ACC112 (cell line): ENCODE data around the gene STIL.
"Not testable (repeated sequence)": the region's sequence is repeated elsewhere in the genome, so short reads cannot be mapped to it uniquely, and the experiment has no call there.

ENCODE experiments used
- H2AFZ ChIP-seq: fragments of 200-600 bp; sonication (generic); one replicate; pipeline ENCODE4 v1.6.0; 2017; ENCODE audit warnings: antibody characterized with exemption, low read length; ENCODE audit not compliant: unreplicated experiment
- H3K27ac ChIP-seq: fragments of 200-600 bp; sonication (generic); 2 replicates; pipeline ENCODE4 v1.5.1; 2014; ENCODE audit warnings: low read depth, mild to moderate bottlenecking, antibody characterized with exemption, low read length, moderate library complexity
- H3K27me3 ChIP-seq: fragments of 200-600 bp; sonication (generic); 2 replicates; pipeline ENCODE4 v1.6.1; 2014; ENCODE audit warnings: mild to moderate bottlenecking, antibody characterized with exemption, low read length, moderate library complexity, mixed read lengths; ENCODE audit not compliant: insufficient read depth
- H3K36me3 ChIP-seq: fragments of 200-600 bp; sonication (generic); 2 replicates; pipeline ENCODE4 v1.6.1; 2016; ENCODE audit warnings: mild to moderate bottlenecking, antibody characterized with exemption, low read length, moderate library complexity, mixed read lengths; ENCODE audit not compliant: insufficient read depth
- H3K4me1 ChIP-seq: fragments of 200-600 bp; sonication (generic); one replicate; pipeline ENCODE4 v1.6.1; 2016; ENCODE audit warnings: low read length, mixed read lengths; ENCODE audit not compliant: insufficient read depth, unreplicated experiment, control insufficient read depth
- H3K4me3 ChIP-seq: fragments of 200-600 bp; sonication (generic); 2 replicates; pipeline ENCODE4 v1.5.1; 2014; ENCODE audit warnings: mild to moderate bottlenecking, low read depth, low read length
- H3K79me2 ChIP-seq: fragments of 200-600 bp; sonication (generic); one replicate; pipeline ENCODE4 v1.6.0; 2016; ENCODE audit warnings: low read length; ENCODE audit not compliant: control insufficient read depth, unreplicated experiment, insufficient read depth

The STIL gene

DNA sequence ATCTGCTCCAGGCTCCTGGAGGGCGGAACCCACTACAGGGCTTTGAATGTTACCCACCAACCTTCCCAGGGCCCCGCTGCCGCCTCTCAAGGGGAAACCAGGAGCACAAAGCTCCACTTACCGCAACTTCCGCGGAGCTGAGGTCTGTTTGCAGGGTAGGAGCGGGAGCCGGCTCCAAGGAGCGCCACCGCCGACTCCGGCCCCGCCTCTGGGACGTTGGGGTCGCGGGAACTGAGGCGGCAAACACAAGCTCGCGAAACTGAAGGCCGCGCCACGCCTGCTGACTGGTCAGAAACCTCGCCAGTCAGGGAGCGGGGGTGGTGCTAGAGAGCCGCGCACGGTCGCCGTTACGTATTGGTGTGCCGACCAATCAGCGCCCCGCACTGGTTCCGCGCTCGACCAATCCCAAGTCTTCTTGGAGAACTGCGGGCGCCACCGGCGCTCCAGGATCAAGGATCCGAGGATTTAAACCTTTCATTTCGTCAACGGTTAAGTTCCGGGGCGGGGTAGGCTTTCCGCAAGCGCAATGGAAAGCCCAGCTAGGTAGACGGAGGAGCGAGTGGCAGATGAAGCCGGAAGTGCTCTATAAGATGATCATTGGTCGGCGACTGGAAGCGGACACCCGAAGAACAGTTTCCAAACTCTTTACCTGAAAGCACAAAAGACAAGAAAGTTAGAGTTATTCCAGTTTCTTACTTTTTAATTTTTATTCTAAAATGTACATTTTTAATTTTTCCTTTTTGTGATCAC, at the start of gene STIL:
Gene STIL, minus strand, starts transcription at position 233 of the 750 bp plus-strand sequence. CDS start 3,828 bp downstream, outside the sequence.
- H3K4me3 ChIP-seq: peak within 1 kb of the TSS; percentile 91
- peaks cover 46% of the 10 kb centered on the region for H3K79me2 ChIP-seq
- no peaks in the 10 kb centered on the region; the same call in 1 of the 2 replicates for H3K36me3 ChIP-seq
- peak within 1 kb of the TSS; percentile 86 for H2AFZ ChIP-seq
- no peaks in the 10 kb centered on the region for H3K27me3 ChIP-seq
- H3K27ac ChIP-seq: peak within 1 kb of the TSS; percentile 85
- H3K4me1 ChIP-seq: peaks cover 8% of the 10 kb centered on the region

DNA sequence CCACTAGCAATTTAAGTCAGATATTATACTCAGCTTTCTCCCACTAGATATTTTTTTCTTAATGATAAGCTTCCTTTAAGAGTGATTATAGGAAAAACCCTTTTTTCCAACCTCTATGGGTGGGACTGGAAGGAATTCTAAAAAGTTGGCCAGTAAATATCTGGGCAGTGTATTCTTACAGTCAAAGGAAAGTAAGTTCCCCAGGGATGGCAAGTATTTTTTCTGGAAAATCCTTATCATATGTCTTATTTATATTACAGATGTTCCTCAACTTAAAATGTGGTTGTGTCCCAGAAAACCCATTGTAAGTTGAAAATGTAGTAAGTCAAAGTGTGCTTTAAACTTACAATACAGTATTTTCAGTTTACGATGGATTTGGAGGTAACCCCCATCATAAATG, 48.9 kb upstream of the STIL start:
- H3K4me3 ChIP-seq: no peak overlapping the region
- no peaks in the 10 kb centered on the region for H3K4me1 ChIP-seq
- no peak overlapping the region for H3K27ac ChIP-seq
- H3K36me3 ChIP-seq: no peaks in the 10 kb centered on the region
- H3K27me3 ChIP-seq: no peaks in the 10 kb centered on the region
- no peak overlapping the region for H2AFZ ChIP-seq
- H3K79me2 ChIP-seq: peaks cover 48% of the 10 kb centered on the region

DNA sequence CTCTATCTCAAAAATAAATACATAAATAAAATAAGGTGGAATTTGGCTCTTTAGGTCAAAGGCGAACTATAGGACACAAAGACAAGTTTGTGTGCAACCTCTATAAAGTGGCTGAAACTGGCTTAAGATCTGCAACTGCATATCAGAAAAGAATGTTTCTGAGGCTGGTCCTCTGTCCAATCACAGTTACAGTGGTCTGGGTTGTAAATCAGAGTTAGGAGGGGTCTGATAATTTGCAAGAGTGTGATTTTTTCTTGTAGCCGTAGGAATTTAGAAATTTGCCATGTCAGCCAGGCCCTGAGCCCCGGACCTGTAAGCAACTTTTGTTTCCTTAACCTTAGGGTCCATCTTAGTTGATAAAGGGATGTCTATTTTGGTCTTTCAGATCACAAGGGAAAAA, 47.4 kb upstream of the STIL start:
- H2AFZ ChIP-seq: no peak overlapping the region
- H3K27me3 ChIP-seq: no peaks in the 10 kb centered on the region
- no peaks in the 10 kb centered on the region for H3K4me1 ChIP-seq
- H3K79me2 ChIP-seq: peaks cover 55% of the 10 kb centered on the region
- no peak overlapping the region for H3K4me3 ChIP-seq
- H3K27ac ChIP-seq: no peak overlapping the region
- H3K36me3 ChIP-seq: no peaks in the 10 kb centered on the region

DNA sequence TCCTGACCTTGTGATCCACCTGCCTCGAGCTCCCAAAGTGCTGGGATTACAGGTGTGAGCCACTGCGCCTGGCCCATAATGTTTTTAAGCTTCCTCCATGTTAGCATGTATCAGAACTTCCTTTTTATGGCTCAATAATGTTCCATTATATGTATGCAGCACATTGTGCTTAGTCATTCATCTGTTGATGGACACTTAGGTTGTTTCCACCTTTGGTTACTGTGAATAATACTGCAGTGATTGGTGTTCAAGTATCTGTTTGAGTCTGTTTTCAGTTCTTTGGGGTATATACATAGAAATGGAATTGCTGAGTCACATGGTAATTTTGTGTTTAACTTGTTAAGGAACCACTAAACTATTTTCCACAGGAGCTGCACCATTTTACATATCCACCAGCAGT, 37.4 kb upstream of the STIL start:
- peaks cover 6% of the 10 kb centered on the region for H3K4me1 ChIP-seq
- no peak overlapping the region for H3K4me3 ChIP-seq
- no peaks in the 10 kb centered on the region; the same call in 1 of the 2 replicates for H3K36me3 ChIP-seq
- peak overlapping the region; percentile 17; the same call in 1 of the 2 replicates for H3K27ac ChIP-seq
- peaks cover 68% of the 10 kb centered on the region for H3K79me2 ChIP-seq
- H2AFZ ChIP-seq: no peak overlapping the region
- H3K27me3 ChIP-seq: no peaks in the 10 kb centered on the region

DNA sequence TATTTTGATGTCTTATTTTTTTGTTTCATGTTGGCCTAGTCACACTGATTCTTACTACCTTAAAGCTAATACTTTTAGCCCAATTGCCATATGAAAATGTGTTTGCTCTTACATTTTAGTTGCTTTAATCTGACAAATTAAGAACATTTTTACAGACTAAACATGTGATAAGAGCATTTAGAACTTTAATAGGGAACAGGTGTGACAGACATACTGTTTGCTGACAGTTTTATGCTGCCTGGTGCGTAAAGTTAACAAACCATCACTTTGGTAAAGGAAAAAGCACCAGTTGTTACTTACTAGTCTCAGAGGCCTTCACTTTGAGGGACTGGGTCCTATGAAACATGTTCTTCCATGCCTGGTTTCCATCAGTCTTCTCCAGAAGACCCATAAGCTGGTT, 34.3 kb upstream of the STIL start:
- no peak overlapping the region for H2AFZ ChIP-seq
- no peak overlapping the region for H3K27ac ChIP-seq
- H3K36me3 ChIP-seq: no peaks in the 10 kb centered on the region; the same call in 1 of the 2 replicates
- H3K4me1 ChIP-seq: peaks cover 6% of the 10 kb centered on the region
- H3K79me2 ChIP-seq: peaks cover 58% of the 10 kb centered on the region
- no peak overlapping the region for H3K4me3 ChIP-seq
- no peaks in the 10 kb centered on the region for H3K27me3 ChIP-seq

DNA sequence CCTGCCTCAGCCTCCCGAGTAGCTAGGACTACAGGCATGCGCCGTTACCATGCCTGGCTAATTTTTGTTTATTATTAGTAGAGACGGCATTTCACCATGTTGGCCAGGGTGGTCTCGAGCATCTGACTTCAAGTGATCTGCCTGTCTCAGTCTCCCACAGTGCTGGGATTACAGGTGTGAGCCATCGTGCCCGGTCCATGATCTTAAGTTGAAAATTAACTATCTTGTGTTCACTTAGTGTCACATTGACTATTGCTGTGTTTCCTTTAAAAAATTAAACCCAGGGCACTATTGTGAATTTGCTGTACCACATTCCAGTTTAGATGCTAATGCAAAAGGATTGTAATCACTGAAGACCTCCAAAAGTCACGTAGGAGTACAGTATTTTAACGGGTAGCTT, 33.8 kb upstream of the STIL start:
- peaks cover 53% of the 10 kb centered on the region for H3K79me2 ChIP-seq
- H3K4me1 ChIP-seq: peaks cover 6% of the 10 kb centered on the region
- H3K27ac ChIP-seq: no peak overlapping the region
- H3K27me3 ChIP-seq: no peaks in the 10 kb centered on the region
- no peaks in the 10 kb centered on the region; the same call in 1 of the 2 replicates for H3K36me3 ChIP-seq
- H3K4me3 ChIP-seq: no peak overlapping the region
- no peak overlapping the region for H2AFZ ChIP-seq

DNA sequence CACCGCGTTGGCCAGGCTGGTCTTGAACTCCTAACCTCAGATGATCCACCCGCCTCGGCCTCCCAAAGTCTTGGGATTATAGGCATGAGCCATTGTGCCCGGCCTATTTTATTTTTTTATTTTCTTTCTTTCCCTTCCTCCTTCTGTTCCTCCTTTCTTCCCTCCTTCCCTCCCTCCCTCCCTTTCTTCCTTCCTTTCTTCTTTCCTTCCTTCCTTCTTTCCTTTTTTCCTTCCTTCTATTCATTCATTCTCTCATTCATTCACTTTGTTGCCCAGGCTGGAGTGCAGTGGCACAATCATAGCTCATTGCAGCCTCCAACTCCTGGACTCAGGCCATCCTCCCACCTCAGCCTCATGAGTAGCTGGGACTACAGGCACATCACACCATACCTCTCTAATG, 33.0 kb upstream of the STIL start:
- H3K79me2 ChIP-seq: peaks cover 50% of the 10 kb centered on the region
- not testable (repeated sequence) for H3K4me1 ChIP-seq, H2AFZ ChIP-seq, H3K27me3 ChIP-seq, H3K4me3 ChIP-seq, H3K27ac ChIP-seq, H3K36me3 ChIP-seq

DNA sequence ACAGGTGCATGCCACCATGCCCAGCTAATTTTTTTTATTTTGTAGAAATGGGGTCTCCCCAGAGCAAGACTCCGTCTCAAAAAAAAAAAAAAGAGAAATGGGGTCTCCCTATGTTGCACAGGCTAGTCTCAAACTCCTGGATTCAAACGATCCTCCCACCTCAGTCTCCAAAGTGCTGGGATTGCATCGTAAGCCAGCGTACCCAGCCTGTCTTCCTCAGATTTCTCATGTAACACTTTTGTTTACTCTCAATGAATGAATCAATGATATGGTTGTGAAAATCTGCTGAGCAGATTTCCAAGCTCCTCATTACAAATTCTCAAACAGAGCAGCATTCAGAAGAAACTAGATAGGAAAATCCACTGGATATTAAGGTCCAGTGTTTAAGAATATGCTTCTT, 26.3 kb upstream of the STIL start:
- Histone ChIP-seq H3K36me3 (0 out of 2 replicates have a peak, but pooled peaks cover 5% of the 10 kb centered on the region), H3K27ac (no peak overlapping the region), H3K4me3 (no peak overlapping the region), H3K27me3 (no peaks in the 10 kb centered on the region), H3K4me1 (peaks cover 9% of the 10 kb centered on the region), H3K79me2 (peaks cover 70% of the 10 kb centered on the region), H2AFZ (no peak overlapping the region)

DNA sequence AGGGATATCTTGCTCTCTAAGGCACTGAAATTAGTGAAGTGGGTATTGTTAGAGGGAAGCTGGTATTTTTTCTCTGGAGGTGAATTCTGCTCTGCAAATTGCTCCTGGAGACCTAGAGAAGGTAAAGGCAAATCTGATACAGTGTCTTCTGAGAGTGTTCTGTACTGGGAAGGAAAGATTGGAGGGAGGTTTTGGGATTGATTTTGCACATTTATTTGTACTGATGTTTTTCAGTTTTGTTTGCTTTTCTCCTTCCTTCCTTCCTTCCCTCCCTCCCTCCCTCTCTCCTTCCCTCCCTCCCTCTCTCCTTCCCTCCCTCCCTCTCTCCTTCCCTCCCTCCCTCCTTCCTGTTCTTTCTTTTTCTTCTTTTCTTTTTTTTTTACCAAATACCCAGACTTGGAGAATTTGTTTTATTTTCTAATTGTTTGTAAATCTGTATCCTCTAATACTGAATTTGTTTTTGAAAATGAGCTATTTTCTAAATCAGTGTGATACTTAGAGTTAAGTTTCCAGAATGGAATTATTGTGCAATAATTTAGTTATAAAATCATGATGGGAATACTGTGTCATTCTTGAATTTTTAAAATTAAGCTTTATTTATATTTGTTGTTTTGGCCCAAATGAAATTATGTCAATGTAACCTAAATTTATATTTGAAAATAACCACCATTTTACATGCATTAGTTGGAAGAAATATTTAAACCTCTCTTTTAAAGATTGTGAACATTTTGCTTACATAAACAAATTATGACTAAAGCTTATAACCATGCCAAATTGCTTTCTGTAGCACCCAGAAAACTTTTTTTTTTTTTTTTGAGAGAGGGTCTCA, 24.5 kb upstream of the STIL start:
- no peak overlapping the region for H3K27ac ChIP-seq
- H3K27me3 ChIP-seq: no peaks in the 10 kb centered on the region
- H3K4me1 ChIP-seq: peaks cover 9% of the 10 kb centered on the region
- H3K36me3 ChIP-seq: 0 out of 2 replicates have a peak, but pooled peaks cover 5% of the 10 kb centered on the region
- H2AFZ ChIP-seq: no peak overlapping the region
- no peak overlapping the region for H3K4me3 ChIP-seq
- H3K79me2 ChIP-seq: peaks cover 70% of the 10 kb centered on the region

DNA sequence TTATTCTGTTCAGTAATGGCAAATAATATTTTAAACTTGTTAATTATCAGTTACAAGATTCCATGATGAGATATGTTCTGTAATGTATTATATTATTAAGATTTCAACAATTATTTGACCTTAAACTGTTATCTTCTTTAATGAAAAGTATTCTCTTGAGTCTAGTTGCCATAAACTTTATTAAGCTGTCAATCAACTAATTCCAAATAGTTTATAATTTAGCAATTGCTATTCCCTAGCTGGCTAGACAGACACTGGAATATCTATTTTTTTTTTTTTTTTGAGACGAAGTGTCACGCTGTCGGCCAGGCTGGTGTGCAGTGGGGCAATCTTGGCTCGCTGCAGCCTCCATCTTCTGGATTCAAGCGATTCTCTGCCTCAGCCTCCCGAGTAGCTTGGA, 23.4 kb upstream of the STIL start:
- no peak overlapping the region for H3K27ac ChIP-seq
- peaks cover 17% of the 10 kb centered on the region for H3K4me1 ChIP-seq
- no peak overlapping the region for H2AFZ ChIP-seq
- H3K79me2 ChIP-seq: peaks cover 70% of the 10 kb centered on the region
- 0 out of 2 replicates have a peak, but pooled peaks cover 5% of the 10 kb centered on the region for H3K36me3 ChIP-seq
- no peaks in the 10 kb centered on the region for H3K27me3 ChIP-seq
- H3K4me3 ChIP-seq: no peak overlapping the region
